NCI-H2107 treated with DMSO at 0.1 percent for 48 hours (cell line): ENCODE data around the gene LGR5.
"Not testable (repeated sequence)": the region's sequence is repeated elsewhere in the genome, so short reads cannot be mapped to it uniquely, and the experiment has no call there.

ENCODE experiments used
- DNase-seq: peaks from one replicate; lab custom pipeline; 2025; ENCODE audit not compliant: unreplicated experiment; lab: John Stamatoyannopoulos, UW

The LGR5 gene

DNA sequence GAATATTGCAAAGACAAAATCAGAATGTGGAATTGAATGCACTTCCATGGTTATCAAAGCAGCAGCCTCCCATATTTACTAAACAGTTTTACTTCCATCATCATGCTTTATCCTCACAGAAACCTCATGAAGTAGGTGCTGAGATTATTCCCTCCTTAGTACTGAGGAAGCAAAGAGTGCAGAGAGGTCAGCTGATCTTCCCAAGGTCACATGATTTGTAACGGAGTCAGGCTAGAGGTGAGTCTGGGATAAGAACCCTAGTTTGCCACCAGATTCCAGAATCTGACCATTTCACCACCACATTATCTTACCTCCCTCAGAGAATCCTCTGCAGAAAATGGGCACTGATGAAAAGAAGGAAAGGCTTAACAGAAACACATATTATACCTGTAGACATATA lies 102.0 kb downstream of the LGR5 start:
- DNase-seq, result no peak

DNA sequence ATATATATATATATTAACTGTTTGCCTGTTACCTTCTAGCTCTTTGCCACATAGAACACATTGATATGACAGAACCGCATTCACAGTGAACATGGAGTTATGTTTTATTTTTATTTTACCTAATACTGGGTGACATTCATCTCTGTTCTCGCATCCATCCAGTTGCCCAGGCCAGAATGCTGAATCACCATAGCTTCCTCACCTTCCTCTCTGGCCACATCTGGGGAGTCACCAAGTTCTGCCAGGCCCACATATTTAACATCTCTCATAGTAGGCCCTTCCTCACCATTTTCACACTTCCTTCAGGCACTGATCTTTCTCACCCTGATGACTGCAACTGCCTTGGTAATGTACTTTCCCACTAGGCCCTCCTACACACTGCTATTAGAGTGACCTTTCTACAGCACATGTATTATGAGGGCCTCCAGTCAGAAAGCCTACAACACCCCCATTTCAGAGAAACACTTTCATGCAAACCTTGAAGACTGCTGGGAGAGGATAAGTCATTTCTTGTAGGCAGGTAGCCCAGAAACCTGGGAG lies 106.8 kb downstream of the LGR5 start:
- no peak for DNase-seq

DNA sequence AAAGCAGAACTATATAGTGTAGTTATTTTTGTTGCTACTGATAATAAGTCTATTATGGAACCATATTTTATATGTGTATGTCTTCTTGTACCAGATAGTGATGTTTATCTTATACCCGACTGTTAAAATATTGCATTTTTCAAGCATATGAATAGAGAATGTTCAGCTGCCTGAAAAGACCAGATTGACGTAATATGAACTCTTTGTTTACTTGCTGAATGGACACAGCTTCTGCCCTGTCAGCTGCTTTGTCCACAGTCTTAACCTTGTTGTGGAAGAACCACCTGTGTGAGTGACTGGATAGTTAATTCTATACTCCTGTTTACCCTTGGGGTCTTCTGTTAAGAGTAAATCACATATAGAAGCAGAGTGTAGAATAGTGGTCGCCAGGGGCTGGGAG lies 109.3 kb downstream of the LGR5 start:
- DNase-seq, result no peak

DNA sequence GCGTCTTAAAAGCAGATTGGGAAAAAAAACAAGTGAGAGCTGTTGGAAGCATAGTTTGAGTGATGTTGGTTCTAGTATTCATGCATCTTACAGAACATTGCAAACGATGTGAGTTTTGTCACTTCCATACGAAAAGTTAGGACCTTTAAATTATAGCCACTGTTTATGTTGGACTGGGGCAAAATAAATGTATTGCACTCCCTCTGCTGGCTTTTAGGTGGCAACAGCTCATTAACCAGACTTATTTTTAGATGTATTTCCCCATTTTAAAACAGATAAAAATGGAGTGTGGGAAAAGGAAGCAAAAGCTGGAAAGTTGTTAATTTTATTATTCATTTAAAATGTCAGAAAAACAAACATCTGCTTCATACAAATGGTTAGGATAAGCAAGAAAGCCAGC lies 111.9 kb downstream of the LGR5 start:
- DNase-seq, result peak; percentile 22

DNA sequence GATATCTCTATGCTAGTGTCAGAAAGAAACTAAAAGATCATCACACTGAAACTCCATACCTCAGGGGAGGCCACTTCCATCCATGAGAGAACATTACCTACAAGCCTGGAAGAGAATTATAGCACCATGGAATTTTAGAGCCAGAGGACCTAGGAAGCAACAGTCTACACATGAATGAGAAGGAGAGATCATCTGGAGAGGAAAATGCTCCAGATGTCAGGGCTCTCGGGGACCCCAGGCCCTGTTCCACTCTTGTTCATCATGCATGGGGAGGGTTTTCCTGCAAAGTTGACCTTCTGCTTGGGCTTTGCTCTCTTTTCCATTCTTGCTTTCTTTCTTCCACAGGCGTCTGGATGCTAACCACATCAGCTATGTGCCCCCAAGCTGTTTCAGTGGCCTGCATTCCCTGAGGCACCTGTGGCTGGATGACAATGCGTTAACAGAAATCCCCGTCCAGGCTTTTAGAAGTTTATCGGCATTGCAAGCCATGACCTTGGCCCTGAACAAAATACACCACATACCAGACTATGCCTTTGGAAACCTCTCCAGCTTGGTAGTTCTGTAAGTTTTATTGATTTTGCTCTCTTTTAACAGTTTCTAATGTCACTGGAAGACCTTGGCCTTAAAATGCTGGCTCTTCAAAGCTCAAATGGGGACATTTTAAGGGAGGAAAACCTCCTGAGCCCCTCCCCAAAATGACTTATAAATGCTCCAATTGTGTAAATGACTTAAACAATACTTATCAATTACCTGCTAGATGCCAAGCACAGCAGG lies 113.3 kb downstream of the LGR5 start:
- DNase-seq, result no peak

DNA sequence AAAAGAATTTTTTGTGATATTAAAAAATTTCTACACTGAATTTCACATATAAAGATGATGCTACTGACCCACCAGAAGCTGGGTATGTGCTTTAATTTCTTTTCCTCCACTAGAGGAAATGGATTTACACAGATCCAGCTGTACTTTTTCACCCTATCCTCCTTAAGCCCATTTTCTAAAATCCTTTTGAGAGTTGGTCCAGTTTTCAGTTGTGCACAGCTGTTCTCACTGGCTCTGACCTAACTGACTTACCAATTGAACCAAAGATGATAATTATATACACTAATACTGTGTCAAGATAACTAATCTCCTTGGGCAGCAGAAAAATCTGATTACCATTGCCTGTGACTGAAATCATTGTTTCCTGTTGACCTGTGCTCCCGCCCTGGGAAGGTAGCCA lies 115.6 kb downstream of the LGR5 start:
- DNase-seq, result no peak

DNA sequence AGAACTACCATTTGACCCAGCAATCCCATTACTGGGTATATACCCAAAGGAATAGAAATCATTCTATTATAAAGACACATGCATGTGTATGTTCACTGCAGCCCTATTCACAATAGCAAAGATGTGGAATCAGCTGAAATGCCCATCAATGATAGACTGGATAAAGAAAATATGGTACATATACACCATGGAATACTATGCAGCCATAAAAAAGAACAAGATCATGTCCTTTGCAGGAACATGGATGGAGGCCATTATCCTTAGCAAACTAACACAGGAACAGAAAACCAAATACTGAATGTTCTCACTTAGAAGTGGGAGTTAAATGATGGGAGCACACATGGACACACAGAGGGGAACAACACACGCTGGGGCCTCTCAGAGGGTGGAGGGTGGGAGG lies 116.2 kb downstream of the LGR5 start:
- not testable (repeated sequence) for DNase-seq

DNA sequence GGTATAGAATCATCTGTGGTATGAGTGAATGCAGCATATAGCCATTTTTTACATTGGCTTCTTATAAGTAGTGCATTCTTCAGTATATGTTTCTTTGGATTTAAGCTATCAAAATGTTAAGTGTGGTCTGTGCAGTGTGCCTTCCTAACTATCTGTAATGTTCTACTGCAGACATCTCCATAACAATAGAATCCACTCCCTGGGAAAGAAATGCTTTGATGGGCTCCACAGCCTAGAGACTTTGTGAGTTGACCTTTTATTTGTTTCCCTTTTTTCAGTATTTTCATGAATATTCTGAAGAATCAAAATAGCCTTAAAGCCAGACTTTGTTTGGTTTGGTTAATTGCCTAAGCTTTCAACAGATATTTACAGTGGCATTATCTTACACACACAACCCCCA lies 116.8 kb downstream of the LGR5 start:
- no peak for DNase-seq

DNA sequence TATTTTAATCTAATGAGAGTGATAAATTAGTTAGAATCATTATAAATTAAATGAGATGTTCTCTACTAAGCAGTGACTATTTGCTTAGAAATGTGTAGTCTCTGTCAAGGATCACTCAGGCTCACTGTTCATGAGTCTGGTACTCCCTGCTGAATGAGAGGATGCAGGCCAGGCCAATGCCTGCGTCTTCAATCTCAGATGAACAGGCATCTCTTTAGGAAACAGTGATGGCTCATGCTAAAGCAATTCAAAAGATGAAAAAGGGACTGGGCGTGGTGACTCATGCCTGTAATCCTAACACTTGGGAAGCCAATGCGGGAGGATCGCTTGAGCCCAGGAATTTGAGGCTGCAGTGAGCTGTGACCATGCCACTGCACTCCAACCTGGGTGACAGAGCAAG lies 117.3 kb downstream of the LGR5 start:
- DNase-seq, result no peak

DNA sequence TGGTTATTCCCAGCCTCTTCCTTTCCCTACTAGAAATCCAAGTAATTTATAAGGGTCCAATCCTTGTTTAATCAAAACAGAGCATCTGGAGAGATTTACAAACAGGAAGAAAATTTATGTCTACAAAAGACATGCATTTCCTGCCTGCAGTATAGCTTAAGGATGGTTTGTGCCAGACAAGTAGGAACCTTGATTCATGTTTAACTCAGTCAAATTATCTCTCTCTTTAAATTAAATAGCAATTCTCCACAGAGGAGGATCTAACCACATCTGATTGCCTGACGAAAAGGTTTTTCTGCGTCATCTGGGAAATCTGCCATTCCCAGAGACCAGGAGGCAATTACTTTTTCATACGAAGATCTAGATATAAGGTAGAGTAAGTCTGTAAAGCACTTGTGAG lies 118.8 kb downstream of the LGR5 start:
- no peak for DNase-seq

DNA sequence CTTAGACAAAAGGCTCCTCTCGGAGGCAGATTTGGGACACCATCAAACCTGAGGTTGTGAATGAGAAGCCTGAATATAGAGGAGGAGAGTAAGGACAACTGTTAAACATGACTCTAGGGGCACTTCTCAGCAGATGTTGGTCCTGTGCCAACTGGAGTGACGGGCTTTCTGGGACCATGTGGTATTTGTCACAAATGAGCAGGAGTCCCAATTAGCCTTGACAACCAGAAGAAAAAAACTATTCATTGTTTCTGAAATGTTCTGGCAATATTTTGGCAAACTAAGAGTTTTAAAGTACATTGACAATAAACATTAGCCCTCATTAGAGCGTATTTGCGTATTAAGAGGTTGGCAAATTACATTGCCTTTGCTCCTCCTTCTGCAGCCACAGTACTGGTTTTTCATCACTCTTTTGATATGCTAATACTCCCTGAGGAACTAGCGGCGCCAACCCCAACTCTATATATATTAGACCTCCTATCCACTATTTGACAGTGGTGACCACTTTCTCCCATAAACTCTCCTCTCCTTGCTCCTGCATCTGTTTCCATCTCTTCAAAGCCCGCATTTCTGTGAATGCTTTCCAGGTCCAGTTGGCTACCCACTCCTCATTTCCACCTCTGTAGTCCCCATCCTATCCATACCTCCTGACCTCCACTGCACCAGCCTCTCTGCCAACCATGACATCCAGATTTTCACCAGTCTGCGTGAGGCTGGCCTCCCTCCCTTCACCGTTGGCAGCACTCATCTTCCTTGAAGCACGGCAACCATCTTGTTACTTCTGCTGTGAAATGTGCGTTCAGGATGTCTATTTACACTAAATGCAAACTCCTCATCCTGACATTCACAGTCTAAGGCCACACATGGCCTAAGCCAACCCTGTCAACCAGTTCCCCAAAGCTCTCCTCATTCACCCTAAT lies 123.3 kb downstream of the LGR5 start:
- no peak for DNase-seq

DNA sequence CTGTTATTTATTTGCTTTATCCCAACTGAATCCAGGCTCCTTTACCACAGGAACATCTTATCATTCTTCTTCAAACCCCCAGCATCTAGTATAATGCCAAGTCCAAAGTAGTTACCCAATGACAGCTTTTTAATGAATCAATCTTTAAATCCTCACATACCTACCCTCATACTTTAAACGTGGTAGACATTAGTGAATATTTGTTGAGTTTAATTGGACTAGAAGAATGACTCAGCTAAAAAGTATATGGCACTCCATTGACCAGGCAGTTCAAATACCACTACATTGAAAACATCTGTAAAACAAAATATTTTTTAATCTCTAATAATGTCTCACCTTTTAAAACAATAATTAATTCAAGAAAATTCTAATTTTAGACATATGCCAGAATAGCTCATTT lies 125.9 kb downstream of the LGR5 start:
- DNase-seq, result no peak

DNA sequence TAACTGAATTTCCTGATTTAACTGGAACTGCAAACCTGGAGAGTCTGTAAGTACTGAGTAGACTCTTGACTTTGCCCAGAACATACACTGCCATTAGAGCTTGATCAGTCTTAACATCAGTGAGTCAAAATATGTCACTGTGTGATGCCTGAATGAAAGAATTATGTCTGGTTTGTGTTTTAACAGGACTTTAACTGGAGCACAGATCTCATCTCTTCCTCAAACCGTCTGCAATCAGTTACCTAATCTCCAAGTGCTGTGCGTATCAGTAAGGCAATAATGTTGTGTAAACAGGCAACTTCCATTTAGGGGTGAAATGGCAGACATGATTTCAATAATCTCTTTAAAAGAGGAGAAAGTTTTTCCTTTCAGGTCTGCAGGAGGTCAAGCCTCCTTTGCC lies 127.1 kb downstream of the LGR5 start:
- no peak for DNase-seq

DNA sequence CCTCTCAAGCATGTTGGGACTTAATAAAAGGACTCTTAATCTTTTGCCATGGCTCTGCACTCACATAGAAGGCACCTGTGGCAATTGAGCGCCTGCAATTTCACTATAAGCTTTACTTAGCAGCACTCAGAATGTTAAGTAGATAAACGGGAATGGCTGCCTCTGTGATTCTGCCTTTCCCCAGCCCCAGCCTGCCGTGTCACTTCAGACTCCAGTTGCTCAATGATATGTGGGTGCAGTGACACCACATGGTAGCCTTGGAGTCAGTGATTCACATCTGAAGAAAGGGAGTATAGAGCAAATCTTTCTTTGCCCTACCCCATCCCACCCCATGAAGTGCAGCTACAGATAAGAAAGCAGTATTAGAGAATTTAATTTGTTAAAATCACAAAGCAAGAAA lies 127.9 kb downstream of the LGR5 start:
- no peak for DNase-seq

DNA sequence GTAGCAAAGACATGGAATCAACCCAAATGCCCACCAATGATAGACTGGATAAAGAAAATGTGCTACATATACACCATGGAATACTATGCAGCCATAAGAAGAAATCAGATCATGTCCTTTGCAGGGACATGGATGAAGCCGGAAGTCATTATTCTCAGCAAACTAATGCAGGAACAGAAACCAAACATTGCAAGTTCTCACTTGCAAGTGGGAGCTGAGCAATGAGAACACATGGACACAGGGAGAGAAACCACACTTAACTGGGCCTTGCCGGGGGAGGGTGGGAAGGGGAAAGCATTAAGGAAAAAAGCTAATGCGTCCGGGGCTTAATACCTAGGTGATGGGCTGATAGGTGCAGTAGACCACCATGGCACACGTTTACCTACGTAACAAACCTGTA lies 130.3 kb downstream of the LGR5 start:
- DNase-seq, result not testable (repeated sequence)

DNA sequence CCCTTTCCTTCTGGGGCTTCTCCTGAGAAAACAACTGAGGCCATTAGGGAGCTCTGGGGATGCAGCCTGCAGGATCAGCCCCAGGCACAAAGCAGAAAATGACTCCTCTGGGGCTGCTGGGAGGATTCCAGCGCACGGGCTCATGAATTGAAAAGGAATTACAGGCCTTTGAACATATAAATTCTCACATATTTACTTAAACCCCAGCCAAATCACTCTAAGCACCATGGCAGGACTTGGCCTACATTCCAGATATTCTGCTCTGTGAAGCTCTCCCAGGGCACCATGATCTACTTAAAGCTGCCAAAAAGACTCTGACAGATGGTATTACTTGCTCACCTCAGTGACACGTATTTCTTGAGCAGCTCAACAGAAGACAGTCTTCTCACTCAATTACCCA lies 136.9 kb downstream of the LGR5 start:
- no peak for DNase-seq

DNA sequence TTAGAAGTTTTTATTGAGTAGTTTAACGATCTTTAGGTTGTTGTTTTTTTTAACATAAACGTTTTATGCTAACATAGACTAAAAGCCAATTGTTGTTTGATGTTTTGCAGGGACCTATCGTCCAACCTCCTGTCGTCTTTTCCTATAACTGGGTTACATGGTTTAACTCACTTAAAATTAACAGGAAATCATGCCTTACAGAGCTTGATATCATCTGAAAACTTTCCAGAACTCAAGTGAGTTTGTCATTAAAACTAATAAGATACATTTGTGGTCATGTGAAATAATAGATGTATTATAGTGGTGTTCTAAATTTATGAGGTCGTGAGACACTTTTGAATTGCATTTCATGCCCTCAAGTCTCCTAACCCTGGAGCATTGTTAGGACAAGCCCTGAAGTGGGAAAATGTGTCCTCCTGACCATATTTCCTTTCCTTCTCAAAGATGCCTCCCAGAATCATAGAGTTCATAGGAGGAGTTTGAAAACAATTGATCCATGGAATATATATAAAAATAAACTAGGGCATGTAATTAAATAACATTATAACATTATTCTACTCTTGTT lies 139.2 kb downstream of the LGR5 start:
- DNase-seq, result no peak

DNA sequence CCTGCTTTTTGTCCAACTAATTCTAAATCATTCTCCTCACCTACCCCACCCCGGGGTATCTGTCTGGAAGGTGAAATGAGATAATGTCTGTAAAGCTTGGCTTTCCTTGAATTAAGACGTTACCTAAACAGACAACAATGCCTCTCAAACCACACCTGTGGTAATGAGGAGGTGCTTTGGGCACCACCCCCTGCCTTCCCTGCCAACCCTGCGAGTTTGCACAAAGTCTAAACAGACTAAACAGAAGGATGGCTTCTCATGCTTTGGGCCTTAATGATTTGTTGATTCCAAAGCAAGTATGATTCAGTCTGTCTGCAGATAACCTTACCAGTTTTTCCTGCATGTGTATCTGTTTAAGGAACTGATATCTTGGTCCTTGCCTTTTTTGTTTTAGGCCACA lies 141.6 kb downstream of the LGR5 start:
- peak; percentile 12 for DNase-seq

DNA sequence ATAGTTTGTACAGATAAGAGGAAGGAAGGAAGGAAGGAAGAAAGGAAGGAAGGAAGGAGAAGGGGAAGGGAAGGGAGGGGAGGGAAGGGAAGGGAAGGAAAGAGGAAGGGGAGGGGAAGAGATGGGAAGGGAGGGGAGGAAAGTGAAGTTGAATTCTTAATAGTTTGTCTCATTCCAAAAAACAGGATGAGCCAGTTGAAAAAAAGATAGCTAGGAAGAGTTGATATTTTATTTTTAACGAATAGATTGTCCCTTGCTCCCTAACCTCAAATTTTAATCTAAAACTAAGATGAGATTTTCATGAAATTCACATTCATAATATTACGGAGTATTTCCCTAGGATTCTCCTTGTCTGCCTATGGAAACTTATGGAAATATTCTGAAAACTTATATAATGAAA lies 143.3 kb downstream of the LGR5 start:
- no peak for DNase-seq

DNA sequence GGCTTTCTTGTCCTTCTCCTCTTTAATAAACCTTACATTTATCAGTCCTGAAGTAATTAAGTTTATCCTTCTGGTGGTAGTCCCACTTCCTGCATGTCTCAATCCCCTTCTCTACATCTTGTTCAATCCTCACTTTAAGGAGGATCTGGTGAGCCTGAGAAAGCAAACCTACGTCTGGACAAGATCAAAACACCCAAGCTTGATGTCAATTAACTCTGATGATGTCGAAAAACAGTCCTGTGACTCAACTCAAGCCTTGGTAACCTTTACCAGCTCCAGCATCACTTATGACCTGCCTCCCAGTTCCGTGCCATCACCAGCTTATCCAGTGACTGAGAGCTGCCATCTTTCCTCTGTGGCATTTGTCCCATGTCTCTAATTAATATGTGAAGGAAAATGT lies 144.8 kb downstream of the LGR5 start:
- no peak for DNase-seq

DNA sequence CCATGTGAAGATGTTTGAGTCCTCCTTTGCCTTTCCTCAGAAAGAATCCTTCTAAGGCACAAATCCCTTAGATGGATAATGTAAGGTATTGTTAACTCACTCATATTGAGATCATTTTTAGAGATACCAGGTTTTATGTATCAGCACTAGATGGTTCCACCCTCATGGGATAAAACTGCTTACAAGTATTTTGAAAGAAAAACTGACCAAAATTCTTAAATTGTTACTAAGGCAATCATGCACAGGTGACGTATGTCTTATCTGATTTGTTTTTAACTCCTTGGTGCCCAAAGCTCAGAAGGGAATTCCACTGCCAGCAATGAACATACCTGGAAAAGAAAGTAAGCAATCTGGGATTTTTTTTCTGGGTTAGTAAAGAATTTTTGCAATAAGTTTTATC lies 145.6 kb downstream of the LGR5 start:
- no peak for DNase-seq

DNA sequence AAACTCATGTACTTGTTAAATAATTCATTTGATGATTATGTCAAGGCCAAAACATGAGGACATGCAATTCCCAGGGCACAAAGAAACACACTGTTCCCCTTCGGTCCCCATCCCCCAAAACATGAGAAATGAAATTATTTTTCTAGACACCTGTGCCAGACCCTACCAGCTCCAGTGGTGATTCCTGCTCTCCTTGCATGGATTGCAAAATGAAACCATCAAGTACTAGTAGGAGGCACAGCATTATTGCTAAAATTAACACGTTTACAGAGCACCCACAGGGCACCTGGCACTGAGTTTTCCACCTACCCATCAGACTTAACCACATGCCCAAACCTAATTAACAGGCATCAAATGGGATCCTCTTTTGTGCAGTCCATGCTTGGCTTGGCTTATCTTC lies 147.4 kb downstream of the LGR5 start:
- DNase-seq, result peak; percentile 34
